PC-9 (cell line): Measurements from ENCODE around the gene ASB5. TPM values are rescaled to one million over a fixed set of nuclear protein-coding genes. Genes with fewer than 3 reads are reported as not detected.

Experiments
- BruUV-seq: library from RNA; stranded (reverse); fragments of 400-500 nt; replicated peaks from 2 replicates; lab custom pipeline; 2021; lab: Mats Ljungman, UMichigan
- CTCF ChIA-PET: fragments of 300-600 bp; sonication (Branson Sonifier 250); formaldehyde crosslinking; loops from one replicate; lab custom pipeline; 2022; ENCODE audit warnings: antibody characterized with exemption; lab: Charles Lee
- POLR2A ChIA-PET: fragments of 300-600 bp; sonication (Branson Sonifier 250); formaldehyde crosslinking; loops from one replicate; lab custom pipeline; 2022; ENCODE audit warnings: antibody characterized with exemption; ENCODE audit not compliant: unreplicated experiment; lab: Charles Lee
- DNase-seq, 2 experiments: peaks; one replicate each; pipeline versions ENCODE4 v3.0.0 to v3.0.0-alpha.2; 2015 to 2022; ENCODE audit warnings: mixed read lengths in 1 of 2
- H2AFZ ChIP-seq: fragments of 200-600 bp; sonication (generic); 2 replicates; pipeline ENCODE4 v1.8.1; 2017; ENCODE audit warnings: antibody characterized with exemption
- H3F3A ChIP-seq: fragments of 200-600 bp; sonication (generic); 2 replicates; pipeline ENCODE4 v1.8.1; 2017; ENCODE audit warnings: antibody characterized with exemption, mild to moderate bottlenecking, low read depth; ENCODE audit not compliant: insufficient read depth
- H3K27ac ChIP-seq: fragments of 200-600 bp; sonication (generic); 2 replicates; pipeline ENCODE4 v1.6.1; 2016; ENCODE audit warnings: mixed run types
- H3K27me3 ChIP-seq: fragments of 200-600 bp; sonication (generic); 2 replicates; pipeline ENCODE4 v1.6.1; 2016; ENCODE audit warnings: low read depth, mixed run types; ENCODE audit not compliant: insufficient read depth
- H3K36me3 ChIP-seq: fragments of 200-600 bp; sonication (generic); 2 replicates; pipeline ENCODE4 v1.6.1; 2016; ENCODE audit warnings: low read depth, mixed run types
- H3K4me1 ChIP-seq: fragments of 200-600 bp; sonication (generic); replicated peaks from 2 replicates; pipeline ENCODE4 v1.6.1; 2016; ENCODE audit warnings: mixed run types; ENCODE audit not compliant: insufficient read depth
- H3K4me2 ChIP-seq: fragments of 200-600 bp; sonication (generic); 2 replicates; pipeline ENCODE4 v1.6.1; 2017; ENCODE audit warnings: mixed run types
- H3K4me3 ChIP-seq: fragments of 200-600 bp; sonication (generic); 2 replicates; pipeline ENCODE4 v1.6.1; 2016; ENCODE audit warnings: mixed run types
- H3K79me2 ChIP-seq: fragments of 200-600 bp; sonication (generic); 2 replicates; pipeline ENCODE4 v1.6.1; 2017; ENCODE audit warnings: low read depth, mixed run types
- H3K9me2 ChIP-seq: fragments of 200-600 bp; sonication (generic); 2 replicates; pipeline ENCODE4 v1.8.1; 2017; ENCODE audit warnings: mild to moderate bottlenecking; ENCODE audit not compliant: insufficient read depth
- H3K9me3 ChIP-seq: fragments of 200-600 bp; sonication (generic); 2 replicates; pipeline ENCODE4 v1.8.1; 2016; ENCODE audit warnings: low read depth; ENCODE audit not compliant: insufficient read depth
- H4K20me1 ChIP-seq: fragments of 200-600 bp; sonication (generic); 2 replicates; pipeline ENCODE4 v1.8.1; 2017; ENCODE audit not compliant: insufficient read depth
- CTCF ChIP-seq: fragments of 200-600 bp; sonication (generic); conservative IDR thresholded peaks from 2 replicates; pipeline ENCODE4 v1.6.1; 2017; ENCODE audit warnings: mixed run types, antibody characterized with exemption, mild to moderate bottlenecking, moderate library complexity
- EZH2 ChIP-seq: fragments of 200-600 bp; sonication (generic); IDR thresholded peaks from 2 replicates; pipeline ENCODE4 v1.8.0; 2017; ENCODE audit warnings: antibody characterized with exemption, low read depth
- intact Hi-C: fragments of 100-400 bp; cut with micrococcal nuclease; formaldehyde crosslinking; loops from one replicate; pipeline ENCODE4 v1.10.0; 2022; ENCODE audit not compliant: unreplicated experiment
- total RNA-seq: library from RNA; stranded (reverse); gene quantifications from 2 replicates; pipeline ENCODE4 v1.2.3, GENCODE V29; 2021

ASB5 gene
- total RNA-seq, 1 experiment from 2014 or later: not detected

DNA sequence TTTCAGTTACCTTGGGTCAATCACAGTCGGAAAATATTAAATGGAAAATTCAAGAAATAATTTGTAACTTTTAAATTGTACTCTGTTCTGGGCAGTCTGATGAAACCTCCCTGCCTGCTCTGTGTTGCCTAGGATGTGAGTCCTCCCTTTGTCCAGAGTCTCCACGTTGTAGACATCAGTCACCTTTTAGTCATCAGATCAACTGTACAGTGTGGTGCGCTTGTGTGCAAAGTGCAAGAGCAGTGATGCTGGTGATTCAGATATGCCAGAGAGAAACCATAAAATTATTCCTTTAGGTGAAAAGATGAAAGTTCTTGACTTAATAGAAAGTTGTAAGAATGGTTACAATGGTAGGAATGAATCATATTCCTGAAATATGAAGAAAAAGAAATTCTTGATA is 75.1 kb downstream of the ASB5 start:
- ChIA-PET POLR2A (no interaction called here), CTCF (no interaction called here)
- DNase-seq: no peak
- Histone ChIP-seq H3K79me2 (no peaks in the 10 kb centered on the region), H2AFZ (no peak overlapping the region), H3F3A (no peaks in the 10 kb centered on the region), H3K4me1 (0 out of 2 replicates have a peak, but pooled peaks cover 5% of the 10 kb centered on the region), H3K27me3 (no peaks in the 10 kb centered on the region), H3K9me2 (no peaks in the 10 kb centered on the region), H3K4me3 (no peak overlapping the region), H3K4me2 (no peak overlapping the region), H3K36me3 (no peaks in the 10 kb centered on the region), H3K9me3 (no peaks in the 10 kb centered on the region), H3K27ac (no peak overlapping the region), H4K20me1 (no peaks in the 10 kb centered on the region)
- no TSS peak for BruUV-seq
- TF ChIP-seq EZH2 (no peak), CTCF (no peak)
- intact Hi-C loops: no loop called here

DNA sequence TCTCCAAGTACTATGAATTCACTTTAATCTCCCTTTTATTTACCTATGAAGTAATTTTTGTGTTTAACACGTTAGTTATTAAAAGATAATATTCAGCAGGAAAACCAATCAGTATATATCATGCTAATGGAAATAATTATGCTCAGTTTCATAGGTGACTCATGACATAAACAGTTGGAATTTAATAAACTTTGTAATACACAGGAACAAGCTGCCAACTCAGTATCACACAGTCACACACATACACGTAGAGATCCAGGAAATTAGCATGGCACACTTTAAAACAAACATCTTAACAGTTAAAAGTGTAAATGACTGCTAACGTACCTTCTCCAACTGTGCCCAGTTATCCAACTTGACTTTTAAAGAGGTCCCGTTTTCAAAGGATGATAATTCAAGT is 75.9 kb downstream of the ASB5 start:
- H3K4me2 ChIP-seq: no peak overlapping the region
- H3K36me3 ChIP-seq: no peaks in the 10 kb centered on the region
- no peak for TF ChIP-seq CTCF
- intact Hi-C loops: no loop called here
- no TSS peak for BruUV-seq
- H3F3A ChIP-seq: no peaks in the 10 kb centered on the region
- H3K4me1 ChIP-seq: 0 out of 2 replicates have a peak, but pooled peaks cover 5% of the 10 kb centered on the region
- no peaks in the 10 kb centered on the region for H3K9me2 ChIP-seq
- CTCF ChIA-PET: interaction anchor here (0.6 kb wide), 1 partner anchor 85 kb away, joined by 3 read pairs; no protein-coding TSS in a partner anchor
- H3K9me3 ChIP-seq: no peaks in the 10 kb centered on the region
- no peaks in the 10 kb centered on the region for H3K27me3 ChIP-seq
- H4K20me1 ChIP-seq: no peaks in the 10 kb centered on the region
- H3K27ac ChIP-seq: no peak overlapping the region
- H2AFZ ChIP-seq: no peak overlapping the region
- POLR2A ChIA-PET: no interaction called here
- no peak for DNase-seq
- H3K79me2 ChIP-seq: no peaks in the 10 kb centered on the region
- H3K4me3 ChIP-seq: no peak overlapping the region

DNA sequence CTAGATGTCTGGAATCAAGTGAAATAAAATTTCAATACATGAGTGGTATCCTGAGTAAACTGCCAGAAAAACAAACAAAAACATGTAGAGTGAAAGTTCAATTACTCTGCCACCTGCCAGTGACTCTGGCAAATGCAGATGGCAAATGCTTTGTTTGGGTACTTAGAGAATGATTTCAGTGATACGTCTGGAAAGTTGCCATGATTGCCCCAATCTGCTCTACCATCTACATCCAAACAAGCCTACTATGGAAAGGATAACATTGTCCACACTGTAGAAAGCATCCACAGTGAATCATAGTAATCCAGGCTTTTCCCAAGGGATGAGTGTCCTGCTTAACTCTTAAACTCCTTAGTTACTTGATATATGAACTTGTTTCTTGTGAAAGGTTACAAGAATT is 77.0 kb downstream of the ASB5 start:
- H3F3A ChIP-seq: no peaks in the 10 kb centered on the region
- no peaks in the 10 kb centered on the region for H3K9me3 ChIP-seq
- no peaks in the 10 kb centered on the region for H4K20me1 ChIP-seq
- H3K27me3 ChIP-seq: no peaks in the 10 kb centered on the region
- H3K9me2 ChIP-seq: no peaks in the 10 kb centered on the region
- H3K4me3 ChIP-seq: no peak overlapping the region
- H3K36me3 ChIP-seq: no peaks in the 10 kb centered on the region
- ChIA-PET CTCF (no interaction called here), POLR2A (no interaction called here)
- DNase-seq: no peak
- H2AFZ ChIP-seq: no peak overlapping the region
- no peak overlapping the region for H3K4me2 ChIP-seq
- H3K27ac ChIP-seq: no peak overlapping the region
- TF ChIP-seq CTCF (no peak; the same call in 1 of the 2 replicates), EZH2 (no peak)
- no TSS peak for BruUV-seq
- intact Hi-C loops: no loop called here
- no peaks in the 10 kb centered on the region for H3K79me2 ChIP-seq
- 0 out of 2 replicates have a peak, but pooled peaks cover 5% of the 10 kb centered on the region for H3K4me1 ChIP-seq
